Stimulated activated CD4-positive, alpha-beta T cell treated with anti-CD3 and anti-CD28 coated beads, Interleukin-1b, Interleukin-23, amount 100 ng/mL, for 1 hour (primary cell): ENCODE results near the gene SSX4B.
"Not testable (repeated sequence)": the region's sequence is repeated elsewhere in the genome, so short reads cannot be mapped to it uniquely, and the experiment has no call there.

ENCODE experiments used
- DNase-seq, 2 donors: peaks; one replicate each; pipeline ENCODE4 v3.0.0-alpha.2; 2020; ENCODE audit warnings: low read depth in 2 of 2

SSX4B gene

GRCh38 chrX:48411860-48412259 is at the start of gene SSX4B:
Gene SSX4B, minus strand, starts transcription at chrX:48411960. Its CDS starts 588 bp downstream, at chrX:48411372.
- DNase-seq, result not testable (repeated sequence)

GRCh38 chrX:48460606-48461005 is 48.8 kb upstream of the SSX4B start:
- DNase-seq, result no peak

- DNase-seq, result no peak
Measured at GRCh38 chrX:48460031-48460430, 48.3 kb upstream of the SSX4B start.

DNA sequence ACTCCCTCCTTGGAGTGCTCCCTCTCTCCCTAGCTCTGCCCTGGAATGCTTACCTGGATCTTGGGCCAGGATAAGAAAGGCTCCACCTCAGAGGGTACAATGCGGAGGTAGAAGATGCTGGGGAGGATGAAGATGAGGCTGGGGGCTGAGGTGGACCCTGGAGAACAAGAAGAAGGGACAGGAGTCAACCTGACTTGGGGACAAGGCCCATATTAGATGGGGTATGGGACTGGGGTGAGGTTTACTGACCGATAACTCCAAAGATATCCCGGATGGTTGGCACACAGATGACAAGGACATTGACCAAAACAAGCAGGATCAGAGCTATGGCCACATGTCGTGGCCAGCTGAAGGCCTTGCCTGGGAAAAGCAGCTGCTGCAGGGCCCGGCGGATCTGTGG is 47.7 kb upstream of the SSX4B start:
- no peak for DNase-seq

DNA sequence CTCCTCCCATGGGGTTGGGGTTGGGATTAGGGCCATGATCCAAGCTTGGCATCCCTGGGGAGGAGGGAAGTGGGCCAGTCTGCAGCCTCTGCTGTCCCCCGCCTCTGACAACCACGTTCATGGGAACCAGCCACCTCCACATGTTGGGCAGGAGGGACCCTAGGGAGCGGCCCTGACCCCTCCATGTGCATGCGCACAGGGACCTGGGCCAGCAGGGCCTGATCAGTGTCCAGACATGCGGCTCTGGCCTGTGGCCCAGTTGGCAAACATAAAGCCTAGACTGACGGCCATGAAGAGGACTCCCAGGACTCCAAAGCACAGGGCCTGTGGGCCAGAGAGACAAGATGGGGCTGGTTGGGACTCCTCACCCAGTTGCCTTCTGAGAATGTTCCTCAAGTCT is 47.0 kb upstream of the SSX4B start:
- no peak for DNase-seq

- no peak for DNase-seq
Measured at GRCh38 chrX:48456628-48457331, 45.0 kb upstream of the SSX4B start.

DNA sequence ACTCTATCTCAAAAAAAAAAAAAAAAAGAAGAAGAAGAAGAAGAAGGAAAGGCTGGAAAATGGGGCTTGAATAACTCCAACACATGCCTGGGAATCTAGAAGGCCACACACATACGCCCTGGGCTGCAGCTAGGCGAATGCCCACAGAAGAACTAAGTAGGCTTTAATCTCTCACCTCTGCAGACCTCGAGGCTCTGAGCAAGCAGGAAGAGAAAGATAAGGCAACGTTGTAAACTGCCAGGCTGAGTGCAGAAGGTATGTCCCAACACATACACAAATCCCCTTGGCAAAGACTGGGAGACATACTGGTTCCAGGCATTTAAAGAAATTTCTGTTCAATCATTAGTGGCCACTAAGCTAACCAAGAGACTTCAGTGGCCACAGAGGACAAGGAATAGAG is 39.9 kb upstream of the SSX4B start:
- no peak for DNase-seq

DNA sequence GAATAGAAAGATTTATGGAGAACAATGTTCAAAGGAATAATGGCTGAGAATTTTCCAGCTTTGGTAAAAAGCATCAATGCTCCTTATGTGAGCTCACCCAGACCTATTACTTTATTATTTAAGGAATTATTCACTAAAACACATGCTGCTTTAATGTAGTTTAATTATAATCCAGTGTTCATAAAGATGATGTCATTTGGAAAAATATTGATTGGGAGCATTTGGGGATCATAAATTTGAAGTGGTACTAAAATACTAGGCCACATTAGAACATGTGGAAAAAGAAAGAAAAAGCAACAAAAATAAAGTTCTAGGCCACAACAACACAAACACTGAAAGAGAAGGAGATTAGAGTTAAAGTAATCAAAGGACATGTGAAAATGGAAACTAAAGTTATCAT is 38.3 kb upstream of the SSX4B start:
- no peak for DNase-seq

DNA sequence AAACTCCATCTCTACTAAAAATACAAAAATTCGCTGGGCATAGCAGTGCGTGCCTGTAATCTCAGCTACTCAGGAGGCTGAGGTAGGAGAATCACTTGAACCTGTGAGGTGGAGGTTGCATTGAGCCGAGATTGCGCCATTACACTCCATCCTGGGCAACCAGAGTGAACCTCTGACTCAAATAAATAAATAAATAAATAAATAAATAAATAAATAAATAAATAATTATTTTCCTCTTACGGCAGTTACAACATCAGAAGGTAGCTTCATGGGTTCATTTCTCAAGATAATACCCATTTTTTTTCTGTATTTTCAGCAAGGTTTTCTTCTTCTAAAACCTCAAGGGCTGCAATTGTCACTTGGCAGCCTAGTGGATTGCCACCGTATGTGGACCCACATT is 35.4 kb upstream of the SSX4B start:
- not testable (repeated sequence) for DNase-seq

DNA sequence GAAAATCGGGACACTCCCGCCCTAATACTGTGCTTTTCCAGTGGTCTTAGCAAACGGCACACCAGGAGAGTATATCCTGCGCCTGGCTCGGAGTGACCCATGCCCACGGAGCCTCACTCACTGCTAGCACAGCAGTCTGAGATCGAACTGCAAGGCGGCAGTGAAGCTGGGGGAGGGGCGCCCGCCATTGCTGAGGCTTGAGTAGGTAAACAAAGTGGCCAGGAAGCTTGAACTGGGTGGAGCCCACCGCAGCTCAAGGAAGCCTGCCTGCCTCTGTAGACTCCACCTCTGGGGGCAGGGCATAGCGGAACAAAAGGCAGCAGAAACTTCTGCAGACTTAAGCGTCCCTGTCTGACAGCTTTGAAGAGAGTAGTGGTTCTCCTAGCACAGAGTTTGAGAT is 22.0 kb upstream of the SSX4B start:
- DNase-seq, result not testable (repeated sequence)

- not testable (repeated sequence) for DNase-seq
Measured at GRCh38 chrX:48430166-48430565, 18.4 kb upstream of the SSX4B start.

- DNase-seq, result not testable (repeated sequence)
Measured at GRCh38 chrX:48429606-48430005, 17.8 kb upstream of the SSX4B start.

GRCh38 chrX:48427027-48427716 is 15.4 kb upstream of the SSX4B start:
- not testable (repeated sequence) for DNase-seq

GRCh38 chrX:48397825-48398224 is 13.9 kb downstream of the SSX4B start:
- not testable (repeated sequence) for DNase-seq

- DNase-seq, result not testable (repeated sequence)
Measured at GRCh38 chrX:48396931-48397330, 14.8 kb downstream of the SSX4B start.

- DNase-seq, result not testable (repeated sequence)
Measured at GRCh38 chrX:48383239-48383638, 28.5 kb downstream of the SSX4B start, which contains the start of gene SSX4. Gene SSX4, plus strand, starts transcription at chrX:48383539. Its CDS starts 515 bp downstream, at chrX:48384054.

- DNase-seq, result not testable (repeated sequence)
Measured at GRCh38 chrX:48370408-48370807, 41.4 kb downstream of the SSX4B start.

DNA sequence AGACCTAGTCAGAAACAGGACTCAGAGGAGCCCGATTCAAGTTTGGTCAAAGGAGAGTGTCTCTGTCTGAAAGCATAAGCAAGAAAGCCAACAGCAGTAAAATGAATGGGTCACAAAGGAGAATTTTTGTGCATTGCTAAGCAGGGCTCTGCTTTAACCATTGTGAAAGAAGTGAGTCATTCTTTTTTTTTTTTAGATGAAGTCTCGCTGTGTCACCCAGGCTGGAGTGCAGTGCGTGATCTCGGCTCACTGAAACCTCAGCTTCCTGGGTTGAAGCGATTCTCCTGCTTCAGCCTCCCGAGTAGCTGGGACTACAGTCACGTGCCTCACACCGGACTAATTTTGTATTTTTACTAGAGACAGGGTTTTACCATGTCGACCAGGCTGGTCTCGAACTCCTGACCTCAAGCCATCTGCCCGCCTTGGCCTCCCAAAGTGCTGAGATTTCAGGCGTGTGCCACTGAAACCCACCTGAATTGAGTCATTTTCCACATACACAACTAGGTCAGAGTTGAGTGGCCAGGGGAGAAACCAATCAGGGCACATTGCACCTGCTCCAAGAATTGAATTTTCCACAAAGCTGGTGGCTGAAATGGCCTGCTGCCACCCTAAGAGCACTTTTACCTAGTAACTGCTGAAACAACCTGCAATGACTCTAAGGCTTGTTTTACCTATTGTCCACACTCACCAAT is 43.9 kb downstream of the SSX4B start:
- DNase-seq, result not testable (repeated sequence)

- not testable (repeated sequence) for DNase-seq
Measured at GRCh38 chrX:48359281-48359680, 52.5 kb downstream of the SSX4B start.

- DNase-seq, result no peak
Measured at GRCh38 chrX:48357681-48358080, 54.1 kb downstream of the SSX4B start.

- DNase-seq, result not testable (repeated sequence)
Measured at GRCh38 chrX:48356315-48357094, 55.3 kb downstream of the SSX4B start, which contains the start of gene SSX3. Gene SSX3, minus strand, starts transcription at chrX:48356703. Its CDS starts 1,454 bp downstream, at chrX:48355249.
